Ureter (tissue), 1 donor: Measurements from ENCODE around the gene NFIC. TPM values are rescaled to one million over a fixed set of nuclear protein-coding genes. Genes with fewer than 3 reads are reported as not detected.

Experiments
- DNase-seq: peaks from one replicate; pipeline ENCODE4 v3.0.0-alpha.2; 2020; ENCODE audit warnings: low spot score
- total RNA-seq: library from RNA; stranded (reverse); gene quantifications from one replicate; pipeline ENCODE4 v1.2.4, GENCODE V29; 2023
- donor health status: DM: yes; HTN: yes; CAD: no.

Gene NFIC
- total RNA-seq, 1 donor from 2014 or later, result 141 TPM

GRCh38 chr19:3359015-3359918 is 7.1 kb upstream of the NFIC start:
- DNase-seq, result no peak

- DNase-seq, result no peak
These were observed 6.4 kb upstream of the NFIC start for GRCh38 chr19:3359919-3360420.

GRCh38 chr19:3360421-3361383 is 5.7 kb upstream of the NFIC start:
- DNase-seq, result peak; percentile 81

GRCh38 chr19:3361384-3362216 is 4.8 kb upstream of the NFIC start:
- no peak for DNase-seq

GRCh38 chr19:3362217-3362906 is 4.0 kb upstream of the NFIC start:
- DNase-seq, result no peak

GRCh38 chr19:3363841-3364500 is 2.4 kb upstream of the NFIC start:
- no peak for DNase-seq

- DNase-seq, result no peak
These were observed 1.9 kb upstream of the NFIC start for GRCh38 chr19:3364501-3364858.

- DNase-seq, result no peak
These were observed 1.1 kb upstream of the NFIC start for GRCh38 chr19:3365093-3365835.

- no peak for DNase-seq
These were observed 607 bp downstream of the NFIC start for GRCh38 chr19:3366753-3367627.

GRCh38 chr19:3367628-3368440 is 1.5 kb downstream of the NFIC start:
- DNase-seq, result no peak

GRCh38 chr19:3368441-3368795 is 2.0 kb downstream of the NFIC start:
- no peak for DNase-seq

GRCh38 chr19:3368848-3369336 is 2.5 kb downstream of the NFIC start:
- no peak for DNase-seq

GRCh38 chr19:3369337-3370213 is 3.2 kb downstream of the NFIC start:
- DNase-seq, result no peak

- DNase-seq, result no peak
These were observed 3.9 kb downstream of the NFIC start for GRCh38 chr19:3370214-3370720.

GRCh38 chr19:3370728-3371591 is 4.6 kb downstream of the NFIC start:
- DNase-seq, result no peak
